A673 (cell line): ENCODE data around the gene SGCA. TPM values are rescaled to one million over a fixed set of nuclear protein-coding genes. Genes with fewer than 3 reads are reported as not detected.

Experiments used
- BruUV-seq: library from RNA; stranded (reverse); fragments of 400-500 nt; replicated peaks from 2 replicates; lab custom pipeline; 2021; lab: Mats Ljungman, UMichigan
- CTCF ChIA-PET: fragments of 300-600 bp; sonication (Branson Sonifier 250); formaldehyde crosslinking; loops from one replicate; lab custom pipeline; 2022; ENCODE audit warnings: antibody characterized with exemption; lab: Charles Lee
- POLR2A ChIA-PET: fragments of 300-600 bp; sonication (Branson Sonifier 250); formaldehyde crosslinking; loops from one replicate; lab custom pipeline; 2022; ENCODE audit warnings: antibody characterized with exemption; ENCODE audit not compliant: low non-redundant PET; lab: Charles Lee
- DNase-seq: peaks from one replicate; pipeline ENCODE4 v3.0.0-alpha.2; 2015; ENCODE audit warnings: low spot score
- H3K27ac ChIP-seq: fragments of 200-600 bp; sonication (generic); 2 replicates; pipeline ENCODE4 v1.5.1; 2016; ENCODE audit warnings: mixed run types, low read depth, mild to moderate bottlenecking, mixed read lengths, antibody characterized with exemption, low read length; ENCODE audit not compliant: poor library complexity, severe bottlenecking
- H3K27me3 ChIP-seq: fragments of 200-600 bp; sonication (generic); replicated peaks from 2 replicates; pipeline ENCODE4 v1.6.1; 2017; ENCODE audit warnings: mixed run types, low read depth, mild to moderate bottlenecking, mixed read lengths, antibody characterized with exemption, low read length; ENCODE audit not compliant: insufficient read depth, poor library complexity
- H3K36me3 ChIP-seq: fragments of 200-600 bp; sonication (generic); 2 replicates; pipeline ENCODE4 v1.6.1; 2016; ENCODE audit warnings: mixed run types, mild to moderate bottlenecking, mixed read lengths, antibody characterized with exemption, low read length; ENCODE audit not compliant: insufficient read depth, poor library complexity, severe bottlenecking
- H3K4me1 ChIP-seq: fragments of 200-600 bp; sonication (generic); 2 replicates; pipeline ENCODE4 v1.6.1; 2017; ENCODE audit warnings: mixed run types, mild to moderate bottlenecking, mixed read lengths, antibody characterized with exemption, low read length; ENCODE audit not compliant: insufficient read depth, poor library complexity, severe bottlenecking
- H3K4me3 ChIP-seq: fragments of 200-600 bp; sonication (generic); 2 replicates; pipeline ENCODE4 v1.5.1; 2016; ENCODE audit warnings: low read depth, mixed run types, mild to moderate bottlenecking, mixed read lengths, low read length; ENCODE audit not compliant: poor library complexity, severe bottlenecking
- H3K9me3 ChIP-seq: fragments of 200-600 bp; sonication (generic); 2 replicates; pipeline ENCODE4 v1.6.1; 2016; ENCODE audit warnings: mixed run types, low read depth, mild to moderate bottlenecking, mixed read lengths, antibody characterized with exemption, low read length; ENCODE audit not compliant: poor library complexity, severe bottlenecking
- EZH2 ChIP-seq: fragments of 200-600 bp; sonication (generic); IDR thresholded peaks from 2 replicates; pipeline ENCODE4 v1.6.1; 2017; ENCODE audit warnings: borderline replicate concordance, low read depth, mild to moderate bottlenecking, mixed read lengths, antibody characterized with exemption, low read length; ENCODE audit not compliant: poor library complexity, severe bottlenecking
- intact Hi-C: fragments of 100-400 bp; cut with micrococcal nuclease; formaldehyde crosslinking; loops from one replicate; pipeline ENCODE4 v1.10.0; 2022; ENCODE audit not compliant: unreplicated experiment
- total RNA-seq: library from RNA; stranded (reverse); gene quantifications from 2 replicates; pipeline ENCODE4 v1.2.3, GENCODE V29; 2021
- TF ChIP-seq, protein P1 (sequence below): fragments of 300-800, 200-600 bp; sonication (generic); conservative IDR thresholded peaks from 2 replicates; pipeline ENCODE4 v1.5.1; 2017; ENCODE audit warnings: low read depth, mild to moderate bottlenecking, antibody characterized with exemption, low read length, moderate library complexity, mixed read lengths

Gene SGCA
- total RNA-seq, 1 experiment from 2014 or later, result not detected

DNA sequence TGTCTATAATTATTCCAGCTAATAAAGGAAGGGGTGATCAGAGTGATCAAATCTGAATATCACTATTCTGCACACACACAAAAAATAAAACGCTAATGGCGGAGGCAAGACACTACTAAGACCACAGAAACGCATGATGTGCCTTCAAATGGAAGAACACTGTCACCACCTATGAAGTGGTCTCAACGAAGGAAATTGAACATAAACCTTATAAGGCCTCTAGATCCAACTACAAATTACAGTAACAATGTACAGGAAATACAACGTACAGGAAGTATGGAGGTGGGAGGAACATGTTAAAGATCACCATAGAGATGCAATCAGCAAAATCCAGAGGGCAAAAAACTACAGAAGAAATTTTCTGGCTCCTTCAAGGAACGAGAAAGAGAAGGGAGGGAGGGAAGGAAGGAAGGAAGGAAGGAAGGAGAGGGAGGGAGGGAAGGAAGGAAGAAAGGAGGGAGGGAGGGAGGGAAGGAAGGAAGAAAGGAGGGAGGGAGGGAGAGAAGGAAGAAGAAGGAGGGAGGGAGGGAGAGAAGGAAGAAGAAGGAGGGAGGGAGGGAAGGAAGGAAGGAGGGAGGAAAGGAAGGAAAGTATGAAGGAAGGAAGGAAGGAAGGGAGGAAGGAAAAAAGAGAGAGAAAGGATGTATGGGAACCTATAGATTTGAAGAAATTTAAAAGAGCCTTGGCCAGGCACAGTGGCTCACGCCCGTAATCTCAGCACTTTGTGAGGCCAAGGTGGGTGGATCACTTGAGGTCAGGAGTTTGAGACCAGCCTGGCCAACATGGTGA lies 3.1 kb upstream of the SGCA start:
- ChIA-PET CTCF (interaction anchor here (0.8 kb wide), 1 partner anchor 48 kb away, joined by 4 read pairs; no protein-coding TSS in a partner anchor), POLR2A (no interaction called here)
- Histone ChIP-seq H3K36me3 (no peaks in the 10 kb centered on the region), H3K9me3 (no peaks in the 10 kb centered on the region), H3K27me3 (no peaks in the 10 kb centered on the region), H3K27ac (peak overlapping the region; percentile 14), H3K4me3 (no peak overlapping the region), H3K4me1 (peaks cover 5% of the 10 kb centered on the region)
- TF ChIP-seq EZH2, result no peak
- TF ChIP-seq, protein P1, sequence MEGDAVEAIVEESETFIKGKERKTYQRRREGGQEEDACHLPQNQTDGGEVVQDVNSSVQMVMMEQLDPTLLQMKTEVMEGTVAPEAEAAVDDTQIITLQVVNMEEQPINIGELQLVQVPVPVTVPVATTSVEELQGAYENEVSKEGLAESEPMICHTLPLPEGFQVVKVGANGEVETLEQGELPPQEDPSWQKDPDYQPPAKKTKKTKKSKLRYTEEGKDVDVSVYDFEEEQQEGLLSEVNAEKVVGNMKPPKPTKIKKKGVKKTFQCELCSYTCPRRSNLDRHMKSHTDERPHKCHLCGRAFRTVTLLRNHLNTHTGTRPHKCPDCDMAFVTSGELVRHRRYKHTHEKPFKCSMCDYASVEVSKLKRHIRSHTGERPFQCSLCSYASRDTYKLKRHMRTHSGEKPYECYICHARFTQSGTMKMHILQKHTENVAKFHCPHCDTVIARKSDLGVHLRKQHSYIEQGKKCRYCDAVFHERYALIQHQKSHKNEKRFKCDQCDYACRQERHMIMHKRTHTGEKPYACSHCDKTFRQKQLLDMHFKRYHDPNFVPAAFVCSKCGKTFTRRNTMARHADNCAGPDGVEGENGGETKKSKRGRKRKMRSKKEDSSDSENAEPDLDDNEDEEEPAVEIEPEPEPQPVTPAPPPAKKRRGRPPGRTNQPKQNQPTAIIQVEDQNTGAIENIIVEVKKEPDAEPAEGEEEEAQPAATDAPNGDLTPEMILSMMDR, result no peak
- no TSS peak for BruUV-seq
- intact Hi-C loops, result loop anchor here (10.0 kb wide), 1 partner anchor 132 kb away; no protein-coding TSS in a partner anchor
- no peak for DNase-seq

DNA sequence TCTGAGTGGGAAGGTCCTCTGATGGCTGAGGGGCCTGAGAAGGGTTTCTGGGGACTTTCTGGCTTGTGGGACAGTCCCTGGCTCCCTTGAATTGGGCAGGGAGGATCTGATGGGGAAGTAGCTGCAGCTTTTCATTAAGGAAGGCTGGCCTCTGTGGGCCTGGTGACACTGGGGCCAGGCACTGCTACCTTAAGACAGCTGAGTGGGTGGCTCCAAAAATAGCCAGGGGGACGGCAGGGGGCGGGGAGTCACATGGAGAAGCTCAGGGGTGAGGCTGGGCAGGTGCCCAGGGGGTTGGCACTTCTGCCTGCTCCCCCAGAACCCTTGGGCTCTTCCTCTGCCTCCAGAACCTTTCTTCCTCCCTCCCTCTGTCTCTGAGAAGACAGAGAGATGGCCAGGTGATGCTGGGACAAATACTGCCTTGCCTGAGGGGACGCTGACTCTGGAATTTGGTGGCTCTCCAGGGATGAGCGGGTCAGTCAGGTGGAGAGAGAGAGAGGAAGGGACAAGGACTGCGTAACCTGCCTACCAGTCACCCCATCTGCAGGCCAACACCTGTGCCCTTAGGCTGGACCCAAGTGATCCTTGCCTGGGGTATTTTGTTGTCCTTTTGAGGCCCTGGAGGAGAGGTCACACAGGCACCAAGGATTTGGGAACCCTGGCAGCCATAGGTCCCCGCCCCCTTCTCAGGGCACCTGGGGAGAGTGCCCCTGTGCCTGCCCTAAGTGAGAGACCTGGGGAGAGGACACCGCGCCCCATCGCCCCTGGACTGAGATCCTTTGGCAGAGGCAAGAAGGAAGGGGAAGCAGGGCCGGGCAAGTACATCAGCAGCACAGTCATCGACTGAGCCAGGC lies 1.7 kb upstream of the SGCA start:
- H3K4me3 ChIP-seq, result no peak overlapping the region
- no peaks in the 10 kb centered on the region for H3K9me3 ChIP-seq
- peaks cover 5% of the 10 kb centered on the region for H3K4me1 ChIP-seq
- ChIA-PET POLR2A (no interaction called here), CTCF (interaction anchor here (0.7 kb wide), 1 partner anchor 24 kb away, joined by 5 read pairs; no protein-coding TSS in a partner anchor)
- no TSS peak for BruUV-seq
- no peak for DNase-seq
- intact Hi-C loops, result loop anchor here (10.0 kb wide), 1 partner anchor 131 kb away; no protein-coding TSS in a partner anchor
- H3K27me3 ChIP-seq, result no peaks in the 10 kb centered on the region
- H3K36me3 ChIP-seq, result no peaks in the 10 kb centered on the region
- no peak overlapping the region for H3K27ac ChIP-seq
- TF ChIP-seq, protein P1, result no peak
- no peak for TF ChIP-seq EZH2

DNA sequence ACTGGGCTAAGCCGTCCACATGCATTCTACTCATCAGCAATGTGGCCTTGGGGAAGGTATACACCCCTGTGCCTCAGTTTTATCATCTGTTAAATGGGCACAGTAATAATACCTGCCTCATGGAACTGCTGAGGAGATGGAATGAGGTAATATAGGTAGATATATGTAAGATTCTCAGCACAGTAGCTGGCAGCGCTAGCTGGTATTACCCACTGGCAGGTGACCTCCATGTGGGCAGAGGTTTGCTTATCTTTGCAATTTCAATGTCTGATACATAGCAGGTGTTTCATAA lies 1.2 kb upstream of the SGCA start:
- no TSS peak for BruUV-seq
- Histone ChIP-seq H3K36me3 (no peaks in the 10 kb centered on the region), H3K4me3 (no peak overlapping the region), H3K4me1 (peaks cover 5% of the 10 kb centered on the region), H3K27me3 (no peaks in the 10 kb centered on the region), H3K9me3 (no peaks in the 10 kb centered on the region), H3K27ac (no peak overlapping the region)
- TF ChIP-seq EZH2, result no peak
- TF ChIP-seq, protein P1, result no peak
- ChIA-PET POLR2A (no interaction called here), CTCF (no interaction called here)
- no peak for DNase-seq
- intact Hi-C loops, result loop anchor here (10.0 kb wide), 1 partner anchor 130 kb away; no protein-coding TSS in a partner anchor
